IMR-90 (cell line): ENCODE data around the gene CAPSL. TPM values are rescaled to one million over a fixed set of nuclear protein-coding genes. Genes with fewer than 3 reads are reported as not detected.

ENCODE experiments used
- ATAC-seq: fragments of 200-7000 bp; cut with Tn5 transposase; 2 replicates; pipeline ENCODE4 v1.9.1; 2020; ENCODE audit warnings: low read depth, mild to moderate bottlenecking, moderate library complexity
- BruUV-seq: library from RNA; stranded (reverse); fragments of 400-500 nt; replicated peaks from 2 replicates; lab custom pipeline; 2021; lab: Mats Ljungman, UMichigan
- CTCF ChIA-PET: fragments of 300-600 bp; formaldehyde crosslinking; extraction: SDS; loops from one replicate; lab custom pipeline; 2021; ENCODE audit warnings: antibody characterized with exemption; lab: Yijun Ruan, JAX
- POLR2A ChIA-PET: fragments of 300-600 bp; sonication (Branson Sonifier 250); formaldehyde crosslinking; loops from one replicate; lab custom pipeline; 2022; ENCODE audit warnings: antibody characterized with exemption; ENCODE audit not compliant: unreplicated experiment; lab: Charles Lee
- DNase-seq: peaks from one replicate; pipeline ENCODE4 v3.0.0; 2013
- H2AFZ ChIP-seq: replicated peaks from 2 replicates; pipeline ENCODE3; 2013; ENCODE audit warnings: low read length, mild to moderate bottlenecking; ENCODE audit not compliant: poor library complexity
- H2AK5ac ChIP-seq: 2 replicates; pipeline ENCODE4 v1.6.1; 2013; ENCODE audit warnings: low read depth, low read length, inconsistent platforms
- H2AK9ac ChIP-seq: replicated peaks from 2 replicates; pipeline ENCODE3; 2013; ENCODE audit warnings: mild to moderate bottlenecking, low read depth, low read length, moderate library complexity; ENCODE audit not compliant: poor library complexity
- H2BK120ac ChIP-seq: 2 replicates; pipeline ENCODE4 v1.6.1; 2013; ENCODE audit warnings: low read depth, low read length, inconsistent platforms
- H2BK15ac ChIP-seq: 3 replicates; pipeline ENCODE4 v1.6.1; 2013; ENCODE audit warnings: low read depth, low read length, inconsistent platforms
- H2BK20ac ChIP-seq: 2 replicates; pipeline ENCODE4 v1.6.1; 2013; ENCODE audit warnings: low read depth, mild to moderate bottlenecking, inconsistent platforms, low read length, moderate library complexity
- H2BK5ac ChIP-seq: 2 replicates; pipeline ENCODE4 v1.6.1; 2013; ENCODE audit warnings: mild to moderate bottlenecking, low read depth, low read length, inconsistent platforms; ENCODE audit not compliant: poor library complexity, severe bottlenecking
- H3K14ac ChIP-seq: replicated peaks from 2 replicates; pipeline ENCODE4 v1.6.1; 2013; ENCODE audit warnings: low read depth, low read length, inconsistent platforms
- H3K18ac ChIP-seq: 2 replicates; pipeline ENCODE4 v1.6.1; 2013; ENCODE audit warnings: low read depth, low read length, control low read depth
- H3K23ac ChIP-seq: 2 replicates; pipeline ENCODE4 v1.6.1; 2013; ENCODE audit warnings: low read depth, low read length, inconsistent platforms
- H3K27ac ChIP-seq: 2 replicates; pipeline ENCODE4 v1.5.1; 2013; ENCODE audit warnings: mild to moderate bottlenecking, control low read depth, low read length; ENCODE audit not compliant: insufficient read depth
- H3K27me3 ChIP-seq: 2 replicates; pipeline ENCODE4 v1.6.1; 2013; ENCODE audit warnings: low read length; ENCODE audit not compliant: control insufficient read depth, insufficient read depth
- H3K36me3 ChIP-seq: 2 replicates; pipeline ENCODE4 v1.6.1; 2013; ENCODE audit warnings: low read length, mixed read lengths; ENCODE audit not compliant: control insufficient read depth, insufficient read depth
- H3K4ac ChIP-seq: 2 replicates; pipeline ENCODE4 v1.6.1; 2013; ENCODE audit warnings: low read depth, low read length, inconsistent platforms
- H3K4me1 ChIP-seq: 2 replicates; pipeline ENCODE4 v1.6.1; 2013; ENCODE audit warnings: low read length, mixed read lengths; ENCODE audit not compliant: control insufficient read depth, insufficient read depth
- H3K4me2 ChIP-seq: 2 replicates; pipeline ENCODE4 v1.6.1; 2013; ENCODE audit warnings: low read depth, mild to moderate bottlenecking, control low read depth, low read length, moderate library complexity
- H3K4me3 ChIP-seq: 2 replicates; pipeline ENCODE4 v1.5.1; 2013; ENCODE audit warnings: low read depth, mild to moderate bottlenecking, control low read depth, low read length, moderate library complexity; ENCODE audit not compliant: insufficient read depth
- H3K56ac ChIP-seq: 2 replicates; pipeline ENCODE4 v1.6.1; 2013; ENCODE audit warnings: low read length, inconsistent platforms; ENCODE audit not compliant: insufficient read depth; ENCODE audit errors: extremely low read depth
- H3K79me1 ChIP-seq, 2 experiments: 2 replicates each; pipeline ENCODE4 v1.6.1; 2013; ENCODE audit warnings: low read length in 2 of 2, inconsistent platforms in 1 of 2, low read depth in 1 of 2
- H3K9ac ChIP-seq: 2 replicates; pipeline ENCODE4 v1.6.1; 2013; ENCODE audit warnings: low read depth, low read length, control low read depth
- H3K9me1 ChIP-seq: 2 replicates; pipeline ENCODE4 v1.6.1; 2013; ENCODE audit warnings: low read length, inconsistent platforms; ENCODE audit not compliant: insufficient read depth
- H3K9me3 ChIP-seq: 2 replicates; pipeline ENCODE4 v1.6.1; 2013; ENCODE audit warnings: low read length; ENCODE audit not compliant: control insufficient read depth, insufficient read depth
- H4K20me1 ChIP-seq: 2 replicates; pipeline ENCODE4 v1.6.1; 2013; ENCODE audit warnings: low read length, inconsistent platforms; ENCODE audit not compliant: insufficient read depth
- H4K5ac ChIP-seq: 2 replicates; pipeline ENCODE4 v1.6.1; 2013; ENCODE audit warnings: mild to moderate bottlenecking, low read depth, low read length, control low read depth
- H4K8ac ChIP-seq, 2 experiments: 2 replicates each; pipeline ENCODE4 v1.6.1; 2013; ENCODE audit warnings: low read depth in 2 of 2, low read length in 2 of 2, control low read depth in 1 of 2, inconsistent platforms in 1 of 2
- H4K91ac ChIP-seq: 2 replicates; pipeline ENCODE4 v1.6.1; 2013; ENCODE audit warnings: low read depth, low read length, inconsistent platforms; ENCODE audit not compliant: insufficient read depth
- BHLHE40 ChIP-seq: fragments of 150-350 bp; IDR thresholded peaks from 2 replicates; pipeline ENCODE4 v1.6.1; 2016; ENCODE audit warnings: mild to moderate bottlenecking, low read depth, low read length
- MAZ ChIP-seq: IDR thresholded peaks from 2 replicates; pipeline ENCODE4 v1.6.1; 2012; ENCODE audit warnings: low read depth, mild to moderate bottlenecking, low read length, improper control_type of control experiment, moderate library complexity, borderline replicate concordance
- MXI1 ChIP-seq: IDR thresholded peaks from 2 replicates; pipeline ENCODE4 v1.6.1; 2012; ENCODE audit warnings: low read depth, mild to moderate bottlenecking, low read length, moderate library complexity, borderline replicate concordance
- NFE2L2 ChIP-seq: fragments of 150-350 bp; IDR thresholded peaks from 2 replicates; pipeline ENCODE4 v1.6.1; 2016; ENCODE audit warnings: low read depth, mild to moderate bottlenecking, low read length
- POLR2A ChIP-seq: IDR thresholded peaks from 2 replicates; pipeline ENCODE4 v1.6.1; 2012; ENCODE audit warnings: mild to moderate bottlenecking, low read depth, low read length
- RFX5 ChIP-seq: IDR thresholded peaks from 2 replicates; pipeline ENCODE4 v1.8.0; 2012; ENCODE audit warnings: low read depth, mild to moderate bottlenecking, low read length, moderate library complexity
- SMC3 ChIP-seq: fragments of 150-350 bp; IDR thresholded peaks from 2 replicates; pipeline ENCODE4 v1.6.1; 2016; ENCODE audit warnings: low read depth, mild to moderate bottlenecking, antibody characterized with exemption, low read length, moderate library complexity
- dilution Hi-C: fragments of 300-500 bp; cut with HindIII; formaldehyde crosslinking; loops from one replicate; pipeline ENCODE4 v1.14.3; 2018; ENCODE audit warnings: low sequenced_read_pairs; ENCODE audit not compliant: unreplicated experiment
- in situ Hi-C: fragments of 300-500 bp; cut with MboI; formaldehyde crosslinking; loops from 3 replicates; pipeline ENCODE4 v1.14.3; 2019; ENCODE audit warnings: low sequenced_read_pairs, inconsistent platforms, mixed read lengths
- intact Hi-C: fragments of 100-400 bp; cut with micrococcal nuclease; formaldehyde crosslinking; loops from 2 replicates; pipeline ENCODE4 v1.10.0; 2022
- polyA plus RNA-seq, 3 experiments: library from polyadenylated mRNA; depleted of rRNA; stranded (reverse); fragments of >200 nt; gene quantifications; 2 replicates each; pipeline ENCODE4 v1.2.3, GENCODE V29; 2012; ENCODE audit warnings: low replicate concordance in 1 of 3
- total RNA-seq: library from RNA; depleted of rRNA; stranded (reverse); fragments of >200 nt; gene quantifications from 2 replicates; pipeline ENCODE4 v1.2.3, GENCODE V29; 2012

Gene CAPSL
- total and polyA plus RNA-seq, 2 of the 4 experiments (the other 2 are of a cell fraction): 0.09 TPM; not detected in 1

GRCh38 chr5:35879649-35880048, 58.8 kb downstream of the CAPSL start:
- Histone ChIP-seq H3K4ac (no peak overlapping the region), H3K4me3 (no peak overlapping the region), H3K4me1 (peaks cover 5% of the 10 kb centered on the region; the same call in 1 of the 2 replicates), H4K91ac (no peak overlapping the region), H4K8ac (no peak overlapping the region), H2BK20ac (no peak overlapping the region), H3K27ac (no peak overlapping the region), H3K9me1 (peaks cover 8% of the 10 kb centered on the region), H3K27me3 (no peaks in the 10 kb centered on the region), H2BK120ac (no peak overlapping the region), H3K36me3 (peaks cover 15% of the 10 kb centered on the region), H4K20me1 (no peaks in the 10 kb centered on the region), H2AFZ (no peak overlapping the region), H3K9me3 (no peaks in the 10 kb centered on the region), H3K79me1 (peaks cover 6% of the 10 kb centered on the region in 2 experiments; a peak in 1 of 4 replicates), H2AK9ac (no peak overlapping the region), H2BK15ac (no peak overlapping the region), H3K9ac (no peak overlapping the region), H2BK5ac (no peak overlapping the region), H3K18ac (no peak overlapping the region), H4K5ac (no peak overlapping the region), H3K23ac (no peak overlapping the region), H3K14ac (no peak overlapping the region), H3K4me2 (no peak overlapping the region), H2AK5ac (no peak overlapping the region), H3K56ac (no peak overlapping the region)
- intact Hi-C loops (no loop called here), in situ Hi-C loops (no loop called here), dilution Hi-C loops (no loop called here)
- no peak for ATAC-seq
- ChIA-PET POLR2A (no interaction called here), CTCF (no interaction called here)
- no TSS peak for BruUV-seq
- DNase-seq: no peak
- TF ChIP-seq NFE2L2 (no peak), BHLHE40 (no peak), SMC3 (no peak), MXI1 (no peak), RFX5 (no peak), MAZ (no peak), POLR2A (no peak)
